Activated CD4-positive, alpha-beta T cell treated with anti-CD3 and anti-CD28 coated beads for 36 hours (primary cell): Measurements from ENCODE around the gene WDR70. TPM values are rescaled to one million over a fixed set of nuclear protein-coding genes. Genes with fewer than 3 reads are reported as not detected.
"Not testable (repeated sequence)": the region's sequence is repeated elsewhere in the genome, so short reads cannot be mapped to it uniquely, and the experiment has no call there.

Experiments
- ATAC-seq: fragments of 200-7000 bp; cut with Tn5 transposase; one replicate; pipeline ENCODE4 v1.10.0; 2021; ENCODE audit warnings: mild to moderate bottlenecking, moderate library complexity
- CTCF ChIA-PET: fragments of 350-600 bp; sonication (Branson Sonifier 250); formaldehyde crosslinking; loops from one replicate; lab custom pipeline; 2021; ENCODE audit warnings: antibody characterized with exemption; lab: Charles Lee
- POLR2A ChIA-PET: fragments of 350-600 bp; sonication (Branson Sonifier 250); formaldehyde crosslinking; loops from one replicate; lab custom pipeline; 2021; ENCODE audit warnings: antibody characterized with exemption, inconsistent platforms; lab: Charles Lee
- DNase-seq: peaks from one replicate; pipeline ENCODE4 v3.0.0-alpha.2; 2020
- H3K27ac Mint-ChIP-seq: one replicate; pipeline ENCODE4 v1.8.0; 2021; ENCODE audit warnings: mixed read lengths
- H3K27me3 Mint-ChIP-seq: one replicate; pipeline ENCODE4 v1.8.0; 2021; ENCODE audit warnings: mixed read lengths
- H3K36me3 Mint-ChIP-seq: one replicate; pipeline ENCODE4 v1.8.0; 2021; ENCODE audit warnings: low read depth, mixed read lengths
- H3K4me1 Mint-ChIP-seq: one replicate; pipeline ENCODE4 v1.8.0; 2021; ENCODE audit warnings: mixed read lengths
- H3K4me3 Mint-ChIP-seq: one replicate; pipeline ENCODE4 v1.8.0; 2021; ENCODE audit warnings: mild to moderate bottlenecking, moderate library complexity, mixed read lengths
- H3K9me3 Mint-ChIP-seq: one replicate; pipeline ENCODE4 v1.8.0; 2021; ENCODE audit warnings: low read depth, mixed read lengths
- intact Hi-C, 2 experiments: fragments of 100-400 bp; cut with DNase I in 1 of 2; cut with micrococcal nuclease in 1 of 2; formaldehyde crosslinking; loops; one replicate each; pipeline versions ENCODE4 v1.14.2 to v1.15.1; 2022 to 2024; cut with DNase I, micrococcal nuclease
- total RNA-seq, 2 experiments: library from RNA; stranded (reverse); gene quantifications; one replicate each; pipeline ENCODE4 v1.2.3, GENCODE V29; 2021

Gene WDR70
- total RNA-seq, 2 experiments from 2014 or later = 33.6 to 38.3 TPM

DNA sequence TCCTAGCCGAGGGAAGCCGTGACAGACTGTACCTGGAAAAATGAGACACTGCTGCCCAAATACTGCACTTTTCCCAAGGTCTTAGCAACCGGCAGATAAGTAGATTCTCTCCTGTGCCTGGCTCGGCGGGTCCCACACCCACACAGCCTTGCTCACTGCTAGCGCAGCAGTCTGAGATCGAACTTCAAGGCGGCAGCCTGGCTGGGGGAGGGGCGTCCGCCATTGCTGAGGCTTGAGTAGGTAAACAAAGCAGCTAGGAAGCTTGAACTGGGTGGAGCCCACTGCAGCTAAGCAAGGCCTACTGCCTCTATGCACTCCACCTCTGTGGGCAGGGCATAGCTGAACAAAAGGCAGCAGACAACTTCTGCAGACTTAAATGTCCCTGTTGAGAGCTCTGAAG lies 309.8 kb downstream of the WDR70 start:
- peaks cover 10% of the 10 kb centered on the region for H3K9me3 Mint-ChIP-seq
- H3K4me3 Mint-ChIP-seq, ATAC-seq, POLR2A ChIA-PET, intact Hi-C loops, H3K4me1 Mint-ChIP-seq, H3K27me3 Mint-ChIP-seq, CTCF ChIA-PET, DNase-seq, H3K27ac Mint-ChIP-seq: not testable (repeated sequence)
- peaks cover 35% of the 10 kb centered on the region for H3K36me3 Mint-ChIP-seq

DNA sequence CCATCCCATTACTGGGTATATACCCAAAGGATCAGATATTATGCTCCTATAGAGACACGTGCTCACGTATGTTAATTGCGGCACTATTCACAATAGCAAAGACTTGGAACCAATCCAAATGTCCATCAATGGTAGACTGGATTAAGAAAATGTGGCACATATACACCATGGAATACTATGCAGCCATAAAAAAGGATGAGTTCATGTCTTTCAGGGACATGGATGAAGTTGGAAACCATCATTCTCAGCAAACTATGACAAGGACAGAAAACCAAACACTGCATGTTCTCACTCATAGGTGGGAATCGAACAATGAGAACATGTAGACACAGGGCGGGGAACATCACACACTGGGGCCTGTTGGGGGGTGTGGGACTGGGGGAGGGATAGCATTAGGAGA lies 315.2 kb downstream of the WDR70 start:
- ATAC-seq, POLR2A ChIA-PET, H3K4me3 Mint-ChIP-seq, H3K27ac Mint-ChIP-seq, intact Hi-C loops, CTCF ChIA-PET, H3K4me1 Mint-ChIP-seq, H3K27me3 Mint-ChIP-seq, DNase-seq: not testable (repeated sequence)
- Mint-ChIP-seq H3K9me3 (peaks cover 10% of the 10 kb centered on the region), H3K36me3 (peaks cover 23% of the 10 kb centered on the region)

DNA sequence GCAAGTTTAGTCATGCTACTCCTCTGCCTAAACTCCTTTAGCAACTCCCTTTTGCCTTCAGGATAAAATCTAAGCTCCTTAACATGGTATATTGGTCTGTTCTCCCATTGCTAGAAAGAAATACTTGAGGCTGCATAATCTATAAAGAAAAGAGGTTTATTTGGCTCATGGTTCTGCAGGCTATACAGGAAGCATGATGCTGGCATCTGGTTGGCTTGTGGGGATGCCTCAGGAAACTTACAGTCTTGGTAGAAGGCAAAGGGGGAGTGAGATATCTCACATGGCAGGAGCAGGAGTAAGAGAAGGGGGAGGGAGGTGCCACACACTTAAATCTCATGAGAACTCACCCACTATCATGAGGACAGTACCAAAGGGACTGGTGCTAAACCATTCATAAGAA lies 315.7 kb downstream of the WDR70 start:
- ATAC-seq = no peak
- Mint-ChIP-seq H3K4me3 (no peak overlapping the region), H3K27me3 (no peaks in the 10 kb centered on the region), H3K27ac (no peak overlapping the region), H3K9me3 (peaks cover 8% of the 10 kb centered on the region), H3K36me3 (peaks cover 19% of the 10 kb centered on the region), H3K4me1 (no peaks in the 10 kb centered on the region)
- ChIA-PET CTCF (interaction anchor here (1.0 kb wide), 1 partner anchor 10 kb away, joined by 4 read pairs; no protein-coding TSS in a partner anchor), POLR2A (no interaction called here)
- intact Hi-C loops = no loop called here
- no peak for DNase-seq

DNA sequence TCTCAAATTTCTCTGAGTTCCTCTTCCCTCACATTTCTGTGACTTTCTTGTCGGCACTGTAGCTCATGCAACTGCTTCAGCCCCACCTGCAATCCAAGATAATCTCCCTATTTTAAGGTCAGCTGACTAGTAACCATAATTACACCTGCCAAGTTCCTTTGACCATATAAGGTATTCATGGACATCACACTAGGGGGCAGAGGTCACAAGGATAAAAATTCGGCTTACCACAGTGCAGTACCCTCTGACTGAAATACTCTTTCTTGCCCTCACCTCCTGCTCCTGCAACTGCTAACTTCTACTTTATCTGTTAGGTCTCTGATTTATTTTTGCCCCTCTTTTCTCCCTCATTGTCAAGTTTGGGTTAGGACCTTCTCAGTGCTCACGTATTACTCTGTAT lies 316.5 kb downstream of the WDR70 start:
- Mint-ChIP-seq H3K4me3 (no peak overlapping the region), H3K27me3 (no peaks in the 10 kb centered on the region), H3K27ac (no peak overlapping the region), H3K4me1 (no peaks in the 10 kb centered on the region), H3K9me3 (peaks cover 5% of the 10 kb centered on the region), H3K36me3 (peaks cover 18% of the 10 kb centered on the region)
- CTCF ChIA-PET = interaction anchor here (1.0 kb wide), 1 partner anchor 9 kb away, joined by 4 read pairs; no protein-coding TSS in a partner anchor
- ATAC-seq (no peak), DNase-seq (no peak)
- POLR2A ChIA-PET = no interaction called here
- intact Hi-C loops = no loop called here

DNA sequence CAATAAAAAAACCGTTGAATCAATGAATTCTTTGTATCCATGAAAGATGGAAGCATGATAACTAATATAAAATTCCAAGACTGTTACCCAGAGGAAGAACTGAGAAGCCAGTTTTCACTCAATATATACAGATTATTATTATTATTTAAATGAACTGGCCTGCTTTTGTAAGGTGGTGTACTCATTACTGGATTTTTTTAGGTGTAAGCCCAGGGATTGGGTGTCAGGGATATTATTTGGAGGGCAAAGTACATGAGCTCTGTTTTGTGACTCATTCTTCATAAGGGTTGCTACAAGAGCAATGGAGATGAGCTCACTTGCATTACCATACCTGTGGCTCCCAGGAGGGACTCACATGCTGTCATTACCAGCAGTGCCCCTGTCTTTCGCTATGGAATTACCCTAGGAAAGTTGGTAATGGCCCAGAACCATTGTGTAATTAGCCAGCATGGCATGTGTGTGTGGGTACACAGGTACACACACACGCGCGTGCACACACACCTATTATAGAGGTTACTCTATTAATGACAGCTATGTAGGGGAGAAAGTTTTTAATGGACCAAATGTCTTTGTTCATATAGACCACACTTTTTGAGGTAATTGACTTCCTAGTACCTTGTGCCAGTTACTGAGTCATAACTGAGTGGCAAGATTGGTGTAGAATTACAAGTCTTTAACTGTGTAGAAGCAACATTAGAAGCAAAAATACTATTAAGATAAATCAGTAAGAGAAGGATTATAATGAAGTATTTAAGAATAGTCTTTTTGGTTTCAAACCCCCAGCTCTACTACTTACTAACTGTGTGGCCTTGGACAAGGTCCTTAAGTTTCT lies 317.3 kb downstream of the WDR70 start:
- no peak overlapping the region for H3K27ac Mint-ChIP-seq
- no peaks in the 10 kb centered on the region for H3K4me1 Mint-ChIP-seq
- CTCF ChIA-PET = no interaction called here
- intact Hi-C loops = no loop called here
- DNase-seq (no peak), ATAC-seq (no peak)
- H3K36me3 Mint-ChIP-seq = peaks cover 21% of the 10 kb centered on the region
- H3K9me3 Mint-ChIP-seq = peaks cover 3% of the 10 kb centered on the region
- no peak overlapping the region for H3K4me3 Mint-ChIP-seq
- no peaks in the 10 kb centered on the region for H3K27me3 Mint-ChIP-seq
- POLR2A ChIA-PET = no interaction called here

DNA sequence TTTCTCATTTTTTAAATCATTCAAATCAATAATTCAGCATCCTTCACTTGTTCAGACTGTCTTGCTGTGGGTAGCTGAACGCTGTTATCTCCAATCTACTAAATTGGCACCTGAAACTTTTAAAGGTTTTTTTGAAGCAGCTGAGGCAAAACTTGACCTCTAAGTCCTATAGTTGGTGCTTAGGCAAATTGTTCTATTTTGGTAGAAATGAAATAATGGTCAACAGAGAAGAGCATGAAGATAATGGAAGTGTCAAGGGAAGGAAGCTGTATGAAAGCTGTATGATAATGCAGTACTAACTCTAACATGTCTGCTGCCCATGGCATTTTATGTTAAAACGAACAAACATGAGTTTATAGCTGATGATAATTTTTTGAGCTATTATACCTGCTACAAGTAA lies 322.8 kb downstream of the WDR70 start:
- peaks cover 38% of the 10 kb centered on the region for H3K36me3 Mint-ChIP-seq
- H3K27me3 Mint-ChIP-seq = no peaks in the 10 kb centered on the region
- no peak overlapping the region for H3K4me3 Mint-ChIP-seq
- ChIA-PET POLR2A (no interaction called here), CTCF (interaction anchor here (0.7 kb wide), 1 partner anchor 126 kb away, joined by 3 read pairs; no protein-coding TSS in a partner anchor)
- H3K9me3 Mint-ChIP-seq = peaks cover 2% of the 10 kb centered on the region
- intact Hi-C loops = no loop called here
- DNase-seq (no peak), ATAC-seq (no peak)
- no peaks in the 10 kb centered on the region for H3K4me1 Mint-ChIP-seq
- H3K27ac Mint-ChIP-seq = no peak overlapping the region

DNA sequence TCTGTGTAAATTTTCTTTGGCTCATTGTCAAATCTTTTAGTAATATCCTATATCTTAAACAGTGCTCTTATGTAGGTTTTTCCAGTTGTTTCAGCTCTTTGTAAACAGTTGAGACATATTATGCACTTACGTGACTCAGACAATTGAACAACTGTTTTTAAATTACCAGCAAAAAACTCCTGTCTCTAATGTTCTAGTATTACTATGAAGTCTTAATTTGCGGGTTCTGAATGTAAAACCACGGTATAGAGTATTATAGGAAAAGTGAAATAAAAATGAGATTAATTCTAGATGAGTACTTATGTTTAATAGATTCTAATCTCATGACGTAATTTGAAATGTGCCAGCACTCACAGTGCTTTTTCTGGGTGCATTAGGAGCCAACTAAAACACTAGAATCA lies 324.7 kb downstream of the WDR70 start:
- H3K4me3 Mint-ChIP-seq = no peak overlapping the region
- CTCF ChIA-PET = interaction anchor here (1.5 kb wide), 1 partner anchor 8 kb away, joined by 4 read pairs; no protein-coding TSS in a partner anchor

DNA sequence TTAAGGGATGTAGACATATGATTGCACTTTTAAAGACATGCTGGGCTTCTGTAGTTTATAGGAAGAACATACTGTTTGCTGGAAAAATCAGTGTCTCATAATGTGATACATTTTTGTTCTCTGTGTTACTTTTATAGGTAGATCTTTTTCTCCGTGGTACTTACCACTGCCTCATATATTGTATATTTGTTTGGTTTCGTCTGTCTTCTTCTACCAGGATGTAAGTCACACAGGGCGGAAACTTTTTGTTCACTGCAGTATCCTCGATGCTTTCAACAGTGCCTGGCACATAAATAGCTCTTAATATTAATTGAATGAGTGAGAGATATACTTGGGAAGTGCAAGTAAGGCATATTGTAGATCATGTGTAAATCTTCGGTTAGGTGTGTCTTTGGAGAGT lies 325.3 kb downstream of the WDR70 start:
- no peaks in the 10 kb centered on the region for H3K27me3 Mint-ChIP-seq
- ChIA-PET POLR2A (no interaction called here), CTCF (interaction anchor here (1.5 kb wide), 1 partner anchor 9 kb away, joined by 4 read pairs; no protein-coding TSS in a partner anchor)
- ATAC-seq = no peak
- peaks cover 2% of the 10 kb centered on the region for H3K9me3 Mint-ChIP-seq
- intact Hi-C loops = no loop called here
- H3K4me3 Mint-ChIP-seq = no peak overlapping the region
- DNase-seq = no peak
- no peak overlapping the region for H3K27ac Mint-ChIP-seq
- no peaks in the 10 kb centered on the region for H3K4me1 Mint-ChIP-seq
- H3K36me3 Mint-ChIP-seq = peaks cover 30% of the 10 kb centered on the region

More for the DNA sequence above, 324.7 kb downstream of the WDR70 start:
- Mint-ChIP-seq H3K36me3 (peaks cover 32% of the 10 kb centered on the region), H3K27ac (no peak overlapping the region), H3K4me1 (no peaks in the 10 kb centered on the region), H3K27me3 (no peaks in the 10 kb centered on the region), H3K9me3 (peaks cover 2% of the 10 kb centered on the region)
- no peak for DNase-seq
- POLR2A ChIA-PET = no interaction called here
- ATAC-seq = no peak
- intact Hi-C loops = no loop called here

DNA sequence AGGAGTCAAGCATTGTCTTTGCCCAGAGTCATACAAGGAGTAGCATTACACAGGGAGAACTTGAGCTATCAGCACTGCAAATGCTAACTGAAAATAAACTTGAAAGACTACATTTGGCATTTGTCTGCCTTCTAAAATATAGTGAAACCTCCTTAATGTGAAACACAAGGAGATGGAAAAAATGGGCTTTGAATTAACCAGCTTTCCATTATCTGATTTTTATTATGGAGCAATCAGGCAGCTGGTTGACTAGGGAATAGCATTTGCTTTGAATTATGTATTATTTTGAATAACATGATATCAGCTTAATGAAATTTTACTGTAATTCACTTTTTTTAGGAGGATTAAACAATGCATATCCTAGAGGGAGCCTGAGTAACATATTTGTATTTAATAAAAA lies 329.9 kb downstream of the WDR70 start:
- Mint-ChIP-seq H3K36me3 (peaks cover 22% of the 10 kb centered on the region), H3K27ac (no peak overlapping the region), H3K9me3 (peaks cover 2% of the 10 kb centered on the region), H3K4me3 (no peak overlapping the region), H3K27me3 (no peaks in the 10 kb centered on the region), H3K4me1 (no peaks in the 10 kb centered on the region)
- DNase-seq (no peak), ATAC-seq (no peak)
- CTCF ChIA-PET = no interaction called here
- intact Hi-C loops = no loop called here
- POLR2A ChIA-PET = no interaction called here

DNA sequence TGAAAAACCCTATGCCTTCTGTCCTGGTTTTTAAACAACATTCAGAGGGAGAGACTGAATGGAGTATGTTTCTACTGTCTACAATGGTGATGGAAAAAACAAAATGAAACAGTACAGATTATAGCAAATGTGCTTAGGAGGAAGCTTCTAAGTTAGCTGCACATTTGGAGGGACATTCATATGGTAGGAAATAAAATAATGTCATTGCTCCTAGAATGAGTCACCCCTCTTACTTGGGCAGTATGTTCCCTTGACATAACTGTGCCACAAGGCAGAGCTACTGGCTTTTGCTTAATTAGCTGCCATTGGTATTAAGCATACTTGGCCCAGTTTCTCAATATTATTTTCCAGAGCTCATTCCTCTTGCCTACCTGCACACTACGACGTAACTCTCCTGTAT lies 331.8 kb downstream of the WDR70 start:
- DNase-seq = no peak

DNA sequence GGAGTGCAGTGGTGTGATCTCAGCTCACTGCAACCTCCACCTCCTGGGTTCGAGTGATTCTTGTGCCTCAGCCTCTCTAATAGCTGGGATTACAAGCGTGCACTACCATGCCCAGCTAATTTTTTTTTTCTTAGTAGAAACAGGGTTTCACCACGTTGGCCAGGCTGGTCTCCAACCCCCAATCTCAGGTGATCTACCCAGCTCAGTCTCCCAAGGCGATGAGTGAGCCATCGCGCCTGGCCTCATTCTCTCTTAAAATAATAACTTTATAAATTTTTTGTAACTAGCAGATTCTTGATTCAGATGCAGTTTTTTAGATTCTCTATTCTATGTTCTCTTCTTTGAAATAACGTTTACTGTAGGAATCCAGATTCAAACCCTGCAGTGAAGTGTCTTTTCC lies 333.6 kb downstream of the WDR70 start:
- Mint-ChIP-seq H3K9me3 (no peaks in the 10 kb centered on the region), H3K4me1 (no peaks in the 10 kb centered on the region), H3K4me3 (no peak overlapping the region), H3K27ac (no peak overlapping the region), H3K36me3 (peaks cover 9% of the 10 kb centered on the region), H3K27me3 (no peaks in the 10 kb centered on the region)
- DNase-seq = no peak
- no peak for ATAC-seq
- ChIA-PET POLR2A (no interaction called here), CTCF (no interaction called here)
- intact Hi-C loops = no loop called here

More for the DNA sequence above, 331.8 kb downstream of the WDR70 start:
- no peaks in the 10 kb centered on the region for H3K4me1 Mint-ChIP-seq
- no peak overlapping the region for H3K27ac Mint-ChIP-seq
- CTCF ChIA-PET = interaction anchor here (0.7 kb wide), 1 partner anchor 1295 kb away, joined by 3 read pairs; no protein-coding TSS in a partner anchor
- H3K27me3 Mint-ChIP-seq = no peaks in the 10 kb centered on the region
- ATAC-seq = peak; percentile 33
- peaks cover 2% of the 10 kb centered on the region for H3K9me3 Mint-ChIP-seq
- POLR2A ChIA-PET = no interaction called here
- intact Hi-C loops = no loop called here
- H3K4me3 Mint-ChIP-seq = no peak overlapping the region
- H3K36me3 Mint-ChIP-seq = peaks cover 16% of the 10 kb centered on the region

DNA sequence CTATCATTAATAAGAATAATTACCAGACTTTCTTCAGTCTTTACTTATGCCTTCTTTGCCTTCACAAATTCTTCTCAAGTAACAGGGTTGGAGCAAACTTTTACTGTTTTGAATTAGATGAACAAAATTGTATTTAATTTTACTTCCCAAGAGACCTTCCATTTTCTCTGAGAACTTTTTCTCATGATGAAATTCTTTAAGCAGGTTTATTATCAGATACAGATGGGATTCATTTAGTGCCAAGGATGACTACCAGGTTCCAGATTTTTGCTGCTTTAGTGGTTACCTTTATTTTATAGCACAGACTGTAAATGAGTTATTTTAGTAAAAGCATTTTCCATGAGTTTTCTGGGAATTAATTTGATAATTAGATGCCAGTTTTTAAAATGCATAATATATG lies 335.6 kb downstream of the WDR70 start:
- Mint-ChIP-seq H3K4me3 (no peak overlapping the region), H3K27ac (no peak overlapping the region), H3K4me1 (no peaks in the 10 kb centered on the region), H3K36me3 (peaks cover 13% of the 10 kb centered on the region), H3K27me3 (no peaks in the 10 kb centered on the region), H3K9me3 (no peaks in the 10 kb centered on the region)
- ChIA-PET POLR2A (no interaction called here), CTCF (no interaction called here)
- intact Hi-C loops = no loop called here
- DNase-seq (no peak), ATAC-seq (no peak)
